SW480 (cell line): ENCODE measurements around the gene AICDA.
"Not testable (repeated sequence)": the region's sequence is repeated elsewhere in the genome, so short reads cannot be mapped to it uniquely, and the experiment has no call there.

ENCODE experiments used
- DNase-seq: peaks from one replicate; pipeline ENCODE4 v3.0.0-alpha.2; 2016; ENCODE audit warnings: low spot score

The AICDA gene

DNA sequence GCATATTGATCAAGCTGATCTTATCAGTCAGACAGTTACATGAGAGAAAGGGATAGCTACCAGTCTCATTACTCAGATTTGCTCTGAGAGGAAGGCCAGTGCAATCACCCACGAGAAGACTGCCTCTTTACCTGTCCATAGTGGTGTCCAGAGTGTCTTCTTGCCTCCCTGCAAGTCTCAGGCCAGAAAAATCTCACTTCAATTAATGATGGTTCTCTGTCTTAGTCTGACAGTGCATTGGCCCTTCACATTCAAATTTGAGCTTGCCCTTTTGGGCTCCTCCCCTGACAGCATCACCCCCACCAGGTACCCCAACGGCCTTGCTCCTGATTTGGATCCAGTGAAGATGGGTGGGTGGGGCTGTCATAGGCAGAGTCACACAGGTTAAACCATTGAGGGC, at the start of gene AICDA:
AICDA (minus strand) TSS at position 231 of the 400 bp plus-strand sequence; CDS start at position 139, 92 bp downstream.
- no peak for DNase-seq

DNA sequence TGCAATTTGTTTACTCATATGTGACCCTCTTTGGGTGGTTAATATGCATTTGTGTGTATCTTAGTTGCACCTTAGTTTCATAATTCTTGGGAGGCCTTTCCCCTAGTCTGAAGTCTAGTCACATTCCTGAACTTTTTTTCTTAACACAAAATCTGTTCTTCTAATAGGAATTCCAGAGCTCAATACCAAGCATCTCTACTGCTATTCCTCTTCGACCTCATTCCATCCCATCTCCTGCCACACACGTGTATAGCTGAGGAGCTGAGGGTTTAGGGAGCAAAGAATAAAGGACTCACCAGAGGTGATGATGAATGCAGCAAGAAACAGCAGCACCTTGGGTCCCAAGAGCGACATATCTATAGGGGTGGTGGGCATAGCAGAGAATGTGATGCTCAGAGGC, 49.1 kb upstream of the AICDA start:
- DNase-seq: no peak

- no peak for DNase-seq
These were observed 48.4 kb upstream of the AICDA start for GRCh38 chr12:8661016-8661415.

DNA sequence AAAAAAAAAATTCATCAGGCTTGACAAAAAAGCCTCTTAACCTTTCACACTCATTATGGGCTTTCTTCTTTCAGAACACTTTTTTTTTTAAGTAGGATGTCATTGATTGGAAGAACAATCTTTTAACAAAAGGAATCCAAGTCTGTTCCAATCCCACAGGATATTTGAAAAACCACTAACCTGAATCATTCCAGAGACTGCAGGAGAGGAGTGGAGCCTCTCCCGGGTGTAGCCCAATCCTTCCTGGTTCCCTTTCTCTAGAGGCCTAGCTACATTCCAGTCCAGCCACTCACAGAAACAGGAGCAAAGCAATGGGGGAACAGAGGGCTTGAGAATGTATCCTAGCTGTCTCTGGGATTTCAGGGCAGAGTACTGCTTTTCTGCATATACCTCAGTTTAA, 45.7 kb upstream of the AICDA start:
- peak; percentile 49 for DNase-seq

GRCh38 chr12:8655421-8655820, 42.8 kb upstream of the AICDA start:
- no peak for DNase-seq

- no peak for DNase-seq
These were observed 36.0 kb upstream of the AICDA start for GRCh38 chr12:8648576-8649205.

GRCh38 chr12:8647968-8648367, 35.3 kb upstream of the AICDA start:
- DNase-seq: no peak

DNA sequence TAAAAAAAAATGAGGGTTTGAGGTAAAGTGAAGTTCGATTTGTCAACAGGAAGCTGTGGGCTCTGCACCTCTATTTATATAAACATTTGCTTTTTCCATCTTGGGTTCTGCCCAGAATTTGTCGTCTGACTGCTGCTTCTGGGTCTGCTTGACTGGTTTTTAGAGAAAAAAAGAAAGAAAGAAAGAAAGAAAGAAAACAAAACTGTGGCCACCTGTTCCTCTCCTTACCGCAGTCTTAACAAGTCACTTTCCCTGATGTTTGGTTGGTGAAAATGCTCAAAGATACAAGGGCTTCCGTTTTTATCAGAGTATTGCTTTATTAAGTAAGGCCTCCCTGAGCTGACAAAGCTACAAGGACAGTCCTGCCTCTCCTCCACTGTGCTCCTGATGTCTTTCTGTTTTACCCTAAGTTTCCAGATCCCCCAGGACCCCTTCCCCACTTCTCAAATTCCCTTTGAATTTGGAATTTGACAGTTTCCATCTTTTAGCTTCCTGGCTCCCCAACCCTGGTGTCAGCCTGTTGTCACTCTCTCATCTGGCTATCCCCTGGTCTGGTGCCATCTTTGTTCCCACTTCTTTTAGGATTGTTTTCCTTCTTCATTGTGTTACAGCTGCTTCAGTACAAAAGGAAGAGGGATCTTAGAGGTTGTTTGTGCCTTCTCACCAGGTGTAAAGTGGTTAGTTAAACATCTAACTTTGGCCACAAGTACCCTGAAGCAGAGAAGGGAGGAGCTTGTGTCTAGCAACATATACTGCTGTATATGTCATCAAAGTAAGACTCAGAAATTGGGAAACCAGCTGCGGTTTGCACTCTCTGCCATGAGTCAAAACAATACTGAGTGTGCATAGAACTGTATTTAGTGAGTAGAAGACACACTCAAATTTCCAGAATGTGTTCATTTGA, 31.9 kb upstream of the AICDA start:
- DNase-seq: peak; percentile 26

DNA sequence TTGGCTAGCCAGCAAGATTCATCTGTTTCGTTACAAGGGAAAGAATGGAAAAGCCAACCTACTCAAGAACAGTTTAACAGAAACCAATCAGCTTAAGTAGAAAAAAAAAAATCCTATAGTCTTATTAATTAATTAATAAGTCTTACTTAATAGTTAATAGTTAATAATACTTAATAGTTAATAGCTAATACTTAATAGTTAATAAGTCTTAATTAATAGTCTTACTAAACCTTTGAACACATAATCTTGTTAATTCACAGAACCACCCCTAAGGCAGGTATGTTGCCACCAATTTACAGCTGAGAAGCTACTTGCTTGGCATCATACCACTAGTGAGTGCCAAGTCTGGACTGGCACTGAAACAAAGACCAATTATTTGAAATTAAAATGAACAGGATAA, 30.1 kb upstream of the AICDA start:
- DNase-seq: no peak

DNA sequence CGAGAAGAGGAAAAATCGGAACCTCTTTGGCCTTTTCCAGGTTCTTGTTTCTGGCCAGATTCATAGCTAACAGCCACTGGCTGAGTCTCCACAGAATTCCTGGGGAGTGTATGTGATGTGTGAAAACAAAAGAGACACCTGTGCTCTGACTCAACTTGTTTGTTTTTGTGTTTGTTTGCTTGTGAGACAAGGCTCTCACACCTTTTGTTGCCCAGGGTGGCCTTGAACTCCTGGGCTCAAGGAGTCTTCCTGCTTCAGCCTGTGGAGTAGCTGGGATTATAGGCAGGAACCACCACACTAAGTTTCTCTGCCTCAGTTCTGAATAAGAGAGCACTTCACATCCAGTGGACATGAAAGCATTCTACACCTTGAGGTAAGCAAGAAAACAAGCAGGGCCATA, 27.3 kb upstream of the AICDA start:
- no peak for DNase-seq

- no peak for DNase-seq
These were observed 26.3 kb upstream of the AICDA start for GRCh38 chr12:8638951-8639350.

DNA sequence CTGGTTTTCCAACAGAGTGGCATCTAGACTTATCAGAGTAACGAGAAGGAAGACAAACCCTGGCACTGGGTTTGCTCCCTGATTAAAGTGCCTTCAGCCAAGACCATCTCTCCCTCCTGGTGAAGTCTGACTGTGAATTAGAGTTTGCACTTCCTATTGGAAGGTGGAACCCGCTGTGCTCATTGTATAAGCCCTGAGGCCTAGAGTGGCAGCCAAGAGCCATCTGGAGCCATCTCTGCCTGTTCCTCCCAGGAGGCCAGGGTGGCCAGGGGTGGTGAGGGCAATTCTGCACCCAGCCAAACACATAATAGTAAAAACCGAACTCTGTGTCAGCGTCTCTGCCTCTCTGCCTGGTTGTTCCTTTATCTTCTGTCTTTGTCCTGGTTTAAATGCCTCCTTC, 25.0 kb upstream of the AICDA start:
- DNase-seq: no peak

DNA sequence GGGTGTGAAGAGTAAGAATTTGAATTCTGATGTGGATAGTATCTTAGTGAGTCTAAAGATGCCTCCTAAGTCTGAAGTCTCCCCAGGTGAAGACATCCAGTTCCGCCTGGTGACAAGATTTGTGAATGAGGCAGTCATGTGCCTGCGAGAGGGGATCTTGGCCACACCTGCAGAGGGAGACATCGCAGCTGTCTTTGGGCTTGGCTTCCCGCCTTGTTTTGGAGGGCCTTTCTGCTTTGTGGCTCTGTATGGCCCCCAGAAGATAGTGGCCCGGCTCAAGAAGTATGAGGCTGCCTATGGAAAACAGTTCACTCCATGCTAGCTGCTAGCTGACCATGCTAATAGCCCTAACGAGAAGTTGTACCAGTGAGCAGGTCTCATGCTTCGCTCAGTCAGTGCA, 24.6 kb upstream of the AICDA start:
- DNase-seq: no peak

- DNase-seq: no peak
These were observed 23.9 kb upstream of the AICDA start for GRCh38 chr12:8636581-8636980.

- not testable (repeated sequence) for DNase-seq
These were observed 23.3 kb upstream of the AICDA start for GRCh38 chr12:8636007-8636346.

DNA sequence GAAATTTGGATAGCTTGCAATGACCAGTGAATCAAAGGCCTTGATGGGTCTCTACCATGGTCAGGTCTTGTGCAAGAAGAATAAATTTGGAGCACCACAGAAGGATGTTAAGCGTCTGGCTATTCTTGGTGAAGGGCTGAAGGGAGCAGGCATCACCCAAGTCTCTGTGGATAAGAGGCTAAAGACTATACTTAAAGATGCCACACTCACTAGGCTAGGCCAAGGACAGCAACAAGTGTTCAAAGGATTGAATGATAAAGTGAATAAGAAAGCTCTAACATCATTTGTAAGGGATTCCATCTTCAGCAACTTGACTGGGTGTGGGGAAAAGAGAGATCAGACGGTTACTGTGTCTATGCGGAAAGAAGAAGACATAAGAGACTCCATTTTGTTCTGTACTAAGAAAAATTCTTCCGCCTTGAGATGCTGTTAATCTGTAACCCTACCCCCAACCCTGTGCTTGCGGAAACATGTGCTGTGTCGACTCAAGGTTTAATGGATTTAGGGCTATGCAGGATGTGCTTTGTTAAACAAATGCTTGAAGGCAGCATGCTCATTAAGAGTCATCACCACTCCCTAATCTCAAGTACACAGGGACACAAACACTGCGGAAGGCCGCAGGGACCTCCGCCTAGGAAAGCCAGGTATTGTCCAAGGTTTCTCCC, 22.8 kb upstream of the AICDA start:
- not testable (repeated sequence) for DNase-seq

- no peak for DNase-seq
These were observed 17.5 kb upstream of the AICDA start for GRCh38 chr12:8630131-8630530.

DNA sequence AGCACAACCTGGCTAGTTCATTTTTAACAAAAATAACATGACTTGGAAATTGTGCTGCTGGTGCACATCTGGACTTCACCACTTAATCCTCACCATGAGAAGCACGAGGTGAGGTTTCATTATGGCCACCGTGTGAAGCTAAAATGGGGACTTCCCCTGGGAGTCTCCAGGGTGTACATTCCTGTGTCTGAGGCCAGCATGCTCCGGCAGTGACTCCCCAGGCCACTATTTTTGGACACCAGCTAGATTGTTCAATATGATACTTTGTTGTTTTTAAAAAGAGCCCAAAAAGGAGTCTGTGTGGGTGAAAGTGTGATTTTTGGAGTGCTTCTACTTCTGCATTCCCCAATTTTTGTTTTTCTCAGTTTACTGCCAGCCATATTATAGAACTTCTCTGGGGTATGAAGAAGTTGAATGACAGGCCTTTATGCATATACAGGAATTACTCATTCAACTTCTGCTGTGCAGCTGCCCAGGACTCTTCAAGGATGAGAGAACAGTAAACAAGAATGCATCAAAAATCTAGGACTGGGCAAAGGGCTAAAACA, 16.9 kb upstream of the AICDA start:
- DNase-seq: no peak

- no peak for DNase-seq
These were observed 16.1 kb upstream of the AICDA start for GRCh38 chr12:8628731-8629130.

GRCh38 chr12:8624750-8625149, 12.1 kb upstream of the AICDA start:
- DNase-seq: not testable (repeated sequence)

DNA sequence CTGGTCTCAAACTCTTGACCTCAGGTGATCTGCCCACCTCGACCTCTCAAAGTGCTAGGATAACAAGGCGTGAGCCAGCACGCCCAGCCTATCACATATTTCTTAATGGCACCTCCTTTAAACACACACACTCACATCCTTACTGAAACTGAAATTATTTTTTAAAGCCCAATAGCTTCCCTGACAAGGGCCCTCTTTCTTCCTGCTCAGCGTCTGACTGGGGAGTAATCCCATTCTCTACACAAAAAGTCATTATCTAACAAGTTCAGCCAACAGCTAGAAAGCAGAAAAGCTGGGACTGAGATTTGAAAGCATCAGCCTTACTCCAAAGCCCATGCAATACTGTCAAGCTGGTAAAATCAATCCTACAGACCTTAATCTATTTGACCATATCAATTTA, 10.0 kb upstream of the AICDA start:
- no peak for DNase-seq

- DNase-seq: no peak
These were observed 2.5 kb upstream of the AICDA start for GRCh38 chr12:8615206-8615605.

- not testable (repeated sequence) for DNase-seq
These were observed 1.2 kb upstream of the AICDA start for GRCh38 chr12:8613881-8614280.
